GM12873 (cell line): ENCODE results near the gene RUNX1.
A peak's percentile ranks its signal among the peaks of the same experiment; 100 is the strongest.

Source experiments
- TF ChIP-seq, protein P1 (sequence below): IDR thresholded peaks from 2 replicates; pipeline ENCODE4 v1.5.1; 2012; ENCODE audit warnings: low read depth, mild to moderate bottlenecking, moderate library complexity, low read length, control low read depth; ENCODE audit not compliant: insufficient read depth; ENCODE audit errors: missing control alignments

Gene RUNX1

DNA sequence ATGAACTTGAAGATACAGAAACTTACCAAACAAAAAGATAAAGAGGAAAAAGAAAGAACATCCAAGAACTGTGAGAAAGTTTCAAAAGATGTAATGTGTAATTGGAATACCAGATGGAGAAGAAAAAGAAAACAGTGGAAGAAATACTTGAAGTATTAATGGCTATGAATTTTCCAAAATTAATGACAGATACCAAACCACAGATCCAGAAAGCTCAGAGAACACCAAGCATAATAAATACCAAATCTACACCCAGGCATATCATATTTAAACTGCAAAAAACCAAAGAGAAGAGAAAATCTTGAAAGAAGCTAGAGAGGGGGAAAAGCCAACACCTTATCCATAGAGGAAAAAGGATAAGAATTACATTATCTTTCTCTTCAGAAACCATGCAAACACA, 243.9 kb downstream of the RUNX1 start:
- TF ChIP-seq, protein P1, sequence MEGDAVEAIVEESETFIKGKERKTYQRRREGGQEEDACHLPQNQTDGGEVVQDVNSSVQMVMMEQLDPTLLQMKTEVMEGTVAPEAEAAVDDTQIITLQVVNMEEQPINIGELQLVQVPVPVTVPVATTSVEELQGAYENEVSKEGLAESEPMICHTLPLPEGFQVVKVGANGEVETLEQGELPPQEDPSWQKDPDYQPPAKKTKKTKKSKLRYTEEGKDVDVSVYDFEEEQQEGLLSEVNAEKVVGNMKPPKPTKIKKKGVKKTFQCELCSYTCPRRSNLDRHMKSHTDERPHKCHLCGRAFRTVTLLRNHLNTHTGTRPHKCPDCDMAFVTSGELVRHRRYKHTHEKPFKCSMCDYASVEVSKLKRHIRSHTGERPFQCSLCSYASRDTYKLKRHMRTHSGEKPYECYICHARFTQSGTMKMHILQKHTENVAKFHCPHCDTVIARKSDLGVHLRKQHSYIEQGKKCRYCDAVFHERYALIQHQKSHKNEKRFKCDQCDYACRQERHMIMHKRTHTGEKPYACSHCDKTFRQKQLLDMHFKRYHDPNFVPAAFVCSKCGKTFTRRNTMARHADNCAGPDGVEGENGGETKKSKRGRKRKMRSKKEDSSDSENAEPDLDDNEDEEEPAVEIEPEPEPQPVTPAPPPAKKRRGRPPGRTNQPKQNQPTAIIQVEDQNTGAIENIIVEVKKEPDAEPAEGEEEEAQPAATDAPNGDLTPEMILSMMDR, result no peak

- TF ChIP-seq, protein P1, result no peak
Observed at GRCh38 chr21:34803782-34804370, 245.2 kb downstream of the RUNX1 start.

GRCh38 chr21:34802180-34802899, 246.8 kb downstream of the RUNX1 start:
- TF ChIP-seq, protein P1, result no peak

DNA sequence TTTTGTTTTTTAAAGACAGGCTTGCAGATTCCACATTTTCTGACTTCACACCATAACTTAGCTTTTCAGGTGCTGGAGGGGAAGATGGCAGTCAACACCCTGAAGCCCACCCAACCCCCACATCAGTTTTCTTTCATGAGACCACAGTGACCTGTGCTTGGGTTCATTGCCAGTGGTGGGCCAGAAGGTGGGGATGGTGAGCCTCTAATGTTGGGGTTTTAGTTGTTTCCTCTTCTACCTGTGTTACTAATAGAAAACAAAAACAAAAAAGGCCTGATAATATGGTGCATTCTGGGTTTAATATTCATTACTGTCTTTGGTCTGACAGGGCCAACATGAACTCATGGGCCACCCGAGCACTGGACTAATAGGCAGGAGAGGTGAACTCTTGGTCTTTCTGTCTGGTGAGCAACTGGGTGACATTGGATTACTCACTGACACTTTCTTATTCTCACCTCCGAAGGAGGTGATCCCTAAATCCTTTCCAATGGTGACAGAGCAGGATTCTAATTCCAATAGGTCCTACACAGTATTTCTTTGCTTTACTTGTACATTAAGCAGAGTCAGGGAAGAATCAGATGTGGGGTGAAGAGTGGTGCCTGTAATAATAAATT, 247.5 kb downstream of the RUNX1 start:
- TF ChIP-seq, protein P1, result peak; percentile 76

- TF ChIP-seq, protein P1, result no peak
Observed at GRCh38 chr21:34800797-34801518, 248.1 kb downstream of the RUNX1 start.

- TF ChIP-seq, protein P1, result no peak
Observed at GRCh38 chr21:34799092-34799491, 250.0 kb downstream of the RUNX1 start.

DNA sequence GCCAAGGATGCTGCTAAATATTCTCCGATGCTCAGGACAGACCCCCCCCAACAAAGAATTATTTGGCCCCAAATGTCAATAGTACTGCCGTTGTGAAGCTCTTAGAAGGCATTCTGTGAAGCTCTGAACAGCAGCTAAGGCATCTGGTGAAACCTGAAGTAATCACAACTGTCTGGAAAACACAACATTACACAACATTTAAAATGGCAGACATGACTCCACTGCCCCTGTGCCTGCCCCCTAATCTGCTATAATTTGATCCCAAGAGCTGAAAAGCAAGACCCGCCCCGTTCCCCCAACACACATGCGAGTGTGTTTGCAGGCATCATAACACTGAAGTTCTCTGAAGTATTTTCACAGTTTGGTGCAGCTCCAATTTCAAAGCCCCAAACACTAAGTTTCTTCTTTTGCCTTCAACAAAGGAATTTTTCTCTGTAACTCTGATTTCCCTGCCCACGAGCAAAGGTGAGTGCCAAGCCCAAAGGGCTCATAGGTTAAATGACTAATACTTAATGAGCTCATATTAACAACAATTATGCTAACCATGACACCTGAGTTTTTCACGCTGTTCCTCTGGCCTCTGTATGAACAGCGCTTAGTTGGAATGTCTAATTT, 251.1 kb downstream of the RUNX1 start:
- TF ChIP-seq, protein P1, result no peak
